Mesenchymal stem cell (in vitro differentiated cells and primary cell): ENCODE data around the gene UNC119.

Experiments used
- DNase-seq: peaks from one replicate; pipeline ENCODE4 v3.0.0-alpha.2; 2013
- H2AFZ ChIP-seq: one replicate; pipeline ENCODE4 v1.6.1; 2013; ENCODE audit warnings: low read depth, mild to moderate bottlenecking, control low read depth, inconsistent platforms, low read length, moderate library complexity
- H2AK5ac ChIP-seq: 2 replicates; pipeline ENCODE4 v1.6.1; 2013; ENCODE audit warnings: low read length, moderate library complexity, mild to moderate bottlenecking, inconsistent platforms; ENCODE audit not compliant: severe bottlenecking
- H2BK120ac ChIP-seq: one replicate; pipeline ENCODE4 v1.6.1; 2013; ENCODE audit warnings: low read depth, mild to moderate bottlenecking, inconsistent platforms, low read length, moderate library complexity
- H2BK12ac ChIP-seq, 2 experiments: one replicate each; pipeline ENCODE4 v1.6.1; 2013; ENCODE audit warnings: inconsistent platforms in 2 of 2, low read length in 2 of 2, mild to moderate bottlenecking in 2 of 2, moderate library complexity in 2 of 2, control low read depth in 1 of 2
- H2BK15ac ChIP-seq: one replicate; pipeline ENCODE4 v1.6.1; 2013; ENCODE audit warnings: mild to moderate bottlenecking, low read depth, inconsistent platforms; ENCODE audit not compliant: poor library complexity, severe bottlenecking
- H2BK5ac ChIP-seq: 2 replicates; pipeline ENCODE4 v1.6.1; 2013; ENCODE audit warnings: low read depth, mild to moderate bottlenecking, low read length, control low read depth, inconsistent platforms; ENCODE audit not compliant: poor library complexity, severe bottlenecking
- H3K14ac ChIP-seq, 2 experiments: one replicate each; pipeline ENCODE4 v1.6.1; 2013; ENCODE audit warnings: inconsistent platforms in 2 of 2, low read length in 2 of 2, control low read depth in 1 of 2, mild to moderate bottlenecking in 1 of 2, moderate library complexity in 1 of 2
- H3K18ac ChIP-seq, 2 experiments: one replicate each; pipeline ENCODE4 v1.6.1; 2013; ENCODE audit warnings: inconsistent platforms in 2 of 2, low read length in 2 of 2, control low read depth in 1 of 2, low read depth in 1 of 2, mild to moderate bottlenecking in 1 of 2
- H3K23ac ChIP-seq, 2 experiments: one replicate each; pipeline ENCODE4 v1.6.1; 2013; ENCODE audit warnings: inconsistent platforms in 2 of 2, low read length in 2 of 2, mild to moderate bottlenecking in 2 of 2, moderate library complexity in 2 of 2, control low read depth in 1 of 2
- H3K27ac ChIP-seq: 2 replicates; pipeline ENCODE4 v1.5.1; 2013; ENCODE audit warnings: mild to moderate bottlenecking, moderate library complexity, low read length, control low read depth, inconsistent platforms; ENCODE audit not compliant: poor library complexity, severe bottlenecking
- H3K27me3 ChIP-seq, 2 experiments: 2 replicates each; pipeline versions ENCODE4 v1.6.1 to v1.7.0; 2013; ENCODE audit warnings: low read length in 2 of 2, mild to moderate bottlenecking in 2 of 2, moderate library complexity in 2 of 2, control low read depth in 1 of 2, inconsistent platforms in 1 of 2; ENCODE audit not compliant: control insufficient read depth in 1 of 2, insufficient read depth in 1 of 2
- H3K36me3 ChIP-seq, 2 experiments: 2 replicates each; pipeline versions ENCODE4 v1.6.1 to v1.7.0; 2013; ENCODE audit warnings: low read length in 2 of 2, control low read depth in 1 of 2, inconsistent platforms in 1 of 2, low read depth in 1 of 2, mild to moderate bottlenecking in 1 of 2; ENCODE audit not compliant: insufficient read depth in 2 of 2, control insufficient read depth in 1 of 2
- H3K4ac ChIP-seq, 2 experiments: one replicate each; pipeline ENCODE4 v1.6.1; 2013; ENCODE audit warnings: inconsistent platforms in 2 of 2, low read length in 2 of 2, mild to moderate bottlenecking in 2 of 2, moderate library complexity in 2 of 2, control low read depth in 1 of 2, low read depth in 1 of 2
- H3K4me1 ChIP-seq: 2 replicates; pipeline ENCODE4 v1.6.1; 2013; ENCODE audit warnings: low read depth, low read length, control low read depth; ENCODE audit not compliant: control insufficient read depth, insufficient read depth
- H3K4me2 ChIP-seq: 2 replicates; pipeline ENCODE4 v1.6.1; 2013; ENCODE audit warnings: low read length, mild to moderate bottlenecking, inconsistent platforms; ENCODE audit not compliant: poor library complexity, severe bottlenecking
- H3K4me3 ChIP-seq, 2 experiments: 2 replicates each; pipeline versions ENCODE4 v1.5.1 to v1.7.0; 2013; ENCODE audit warnings: low read length in 2 of 2, mild to moderate bottlenecking in 2 of 2, control low read depth in 1 of 2, low read depth in 1 of 2; ENCODE audit not compliant: insufficient read depth in 1 of 2
- H3K79me1 ChIP-seq: replicated peaks from 2 replicates; pipeline ENCODE4 v1.6.1; 2013; ENCODE audit warnings: mild to moderate bottlenecking, control low read depth, low read length, inconsistent platforms; ENCODE audit not compliant: poor library complexity, severe bottlenecking
- H3K9ac ChIP-seq: 2 replicates; pipeline ENCODE4 v1.7.0; 2013; ENCODE audit warnings: mild to moderate bottlenecking, low read length, moderate library complexity
- H3K9me3 ChIP-seq: 2 replicates; pipeline ENCODE4 v1.7.0; 2013; ENCODE audit warnings: mild to moderate bottlenecking, low read length; ENCODE audit not compliant: control insufficient read depth
- H4K8ac ChIP-seq: one replicate; pipeline ENCODE4 v1.6.1; 2013; ENCODE audit warnings: inconsistent platforms, mild to moderate bottlenecking, low read length, moderate library complexity
- H4K91ac ChIP-seq: one replicate; pipeline ENCODE4 v1.6.1; 2013; ENCODE audit warnings: mild to moderate bottlenecking, low read length, inconsistent platforms
- WGBS: methylation state at CpG from one replicate; pipeline ENCODE4 v1.1.7; 2013; ENCODE audit warnings: mixed read lengths; 5-methylcytosine and 5-hydroxymethylcytosine counted together

Gene UNC119

GRCh38 chr17:28584434-28584833, 32.0 kb upstream of the UNC119 start:
- H3K9me3 ChIP-seq, result no peaks in the 10 kb centered on the region
- no peak overlapping the region for H3K4me3 ChIP-seq
- peaks cover 6% of the 10 kb centered on the region for H3K79me1 ChIP-seq
- H3K27ac ChIP-seq, result no peak overlapping the region
- H4K91ac ChIP-seq, result no peak overlapping the region
- H2AK5ac ChIP-seq, result no peak overlapping the region
- no peak overlapping the region for H4K8ac ChIP-seq
- H2AFZ ChIP-seq, result no peak overlapping the region
- no peak for DNase-seq
- H3K4me1 ChIP-seq, result peaks cover 1% of the 10 kb centered on the region
- H3K4me2 ChIP-seq, result no peak overlapping the region
- no peak overlapping the region for H2BK12ac ChIP-seq
- no peak overlapping the region for H2BK120ac ChIP-seq
- no peaks in the 10 kb centered on the region for H3K27me3 ChIP-seq
- H3K23ac ChIP-seq, result no peak overlapping the region
- no peak overlapping the region for H2BK15ac ChIP-seq
- WGBS, result 100% methylated on average over 3 of the region's 3 CpGs
- H2BK5ac ChIP-seq, result no peak overlapping the region
- H3K18ac ChIP-seq, result no peak overlapping the region
- peaks cover 29 to 65% of the 10 kb centered on the region in 2 experiments for H3K36me3 ChIP-seq
- H3K9ac ChIP-seq, result no peak overlapping the region
- H3K14ac ChIP-seq, result no peak overlapping the region
- H3K4ac ChIP-seq, result no peak overlapping the region

DNA sequence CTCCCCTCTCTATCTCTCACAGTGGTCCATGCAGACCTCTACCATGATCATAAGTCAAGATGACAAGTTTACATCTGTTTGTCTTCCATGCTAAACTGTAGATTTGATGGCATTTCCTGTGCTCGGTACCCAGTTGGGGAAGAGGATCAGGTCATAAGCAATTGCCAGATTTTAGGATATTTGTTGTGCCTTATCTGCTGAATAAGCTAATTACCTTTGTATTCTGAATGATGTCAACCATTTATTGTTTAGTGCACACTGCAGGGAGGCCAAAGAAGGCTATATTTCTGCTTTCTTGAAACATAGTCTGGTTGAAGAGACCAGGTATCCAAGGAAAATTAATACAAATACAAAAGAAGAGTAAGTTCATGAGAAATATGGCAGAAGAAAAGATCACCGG, 30.1 kb upstream of the UNC119 start:
- Histone ChIP-seq H3K18ac (no peak overlapping the region), H3K14ac (no peak overlapping the region), H3K36me3 (peaks cover 35 to 76% of the 10 kb centered on the region in 2 experiments), H3K4ac (no peak overlapping the region), H3K27ac (no peak overlapping the region), H3K79me1 (no peaks in the 10 kb centered on the region), H4K91ac (no peak overlapping the region), H2BK12ac (no peak overlapping the region), H3K23ac (no peak overlapping the region), H2BK15ac (no peak overlapping the region), H3K27me3 (no peaks in the 10 kb centered on the region), H3K4me3 (no peak overlapping the region), H2BK120ac (no peak overlapping the region), H3K9ac (no peak overlapping the region), H3K4me2 (no peak overlapping the region), H3K4me1 (no peaks in the 10 kb centered on the region), H4K8ac (no peak overlapping the region), H2AK5ac (no peak overlapping the region), H3K9me3 (no peaks in the 10 kb centered on the region), H2BK5ac (no peak overlapping the region), H2AFZ (no peak overlapping the region)
- DNase-seq, result no peak
- 98% methylated on average over 2 of the region's 2 CpGs for WGBS

- Histone ChIP-seq H3K18ac (no peak overlapping the region), H3K4me1 (peaks cover 4% of the 10 kb centered on the region), H2BK120ac (no peak overlapping the region), H3K9ac (no peak overlapping the region), H3K27ac (no peak overlapping the region), H2AK5ac (no peak overlapping the region), H3K23ac (no peak overlapping the region), H3K4ac (no peak overlapping the region), H3K14ac (no peak overlapping the region), H2BK5ac (no peak overlapping the region), H3K4me3 (no peak overlapping the region), H2AFZ (no peak overlapping the region), H3K79me1 (no peaks in the 10 kb centered on the region), H2BK12ac (no peak overlapping the region), H4K91ac (no peak overlapping the region), H3K4me2 (no peak overlapping the region), H3K27me3 (no peaks in the 10 kb centered on the region), H4K8ac (no peak overlapping the region), H3K9me3 (no peaks in the 10 kb centered on the region), H2BK15ac (no peak overlapping the region), H3K36me3 (peaks cover 35 to 73% of the 10 kb centered on the region in 2 experiments)
- DNase-seq, result no peak
- no CpG with 5 or more reads among the region's 3 CpGs for WGBS
Observed at GRCh38 chr17:28580959-28581358, 28.5 kb upstream of the UNC119 start.

GRCh38 chr17:28579526-28579925, 27.1 kb upstream of the UNC119 start:
- no peak overlapping the region for H2BK5ac ChIP-seq
- no peak overlapping the region for H2AFZ ChIP-seq
- H3K14ac ChIP-seq, result no peak overlapping the region
- H3K9ac ChIP-seq, result no peak overlapping the region
- H3K4ac ChIP-seq, result no peak overlapping the region
- no peak overlapping the region for H2BK12ac ChIP-seq
- no peak overlapping the region for H3K4me2 ChIP-seq
- 95% methylated on average over 4 of the region's 4 CpGs for WGBS
- H3K27me3 ChIP-seq, result no peaks in the 10 kb centered on the region
- H2BK120ac ChIP-seq, result no peak overlapping the region
- H3K18ac ChIP-seq, result no peak overlapping the region
- no peaks in the 10 kb centered on the region for H3K79me1 ChIP-seq
- H3K23ac ChIP-seq, result no peak overlapping the region
- no peak overlapping the region for H3K4me3 ChIP-seq
- H3K36me3 ChIP-seq, result peaks cover 25 to 60% of the 10 kb centered on the region in 2 experiments
- DNase-seq, result no peak
- no peak overlapping the region for H3K27ac ChIP-seq
- H2BK15ac ChIP-seq, result no peak overlapping the region
- no peaks in the 10 kb centered on the region for H3K9me3 ChIP-seq
- H3K4me1 ChIP-seq, result peaks cover 4% of the 10 kb centered on the region
- H4K91ac ChIP-seq, result no peak overlapping the region
- no peak overlapping the region for H2AK5ac ChIP-seq
- no peak overlapping the region for H4K8ac ChIP-seq
